CD4-positive, alpha-beta T cell treated with Interleukin-2 at 100 ng/mL for 4 hours (primary cell): Measurements from ENCODE around the gene HSP90B1.

Experiments used
- DNase-seq: peaks from one replicate; pipeline ENCODE4 v3.0.0-alpha.2; 2020; ENCODE audit warnings: low spot score

HSP90B1 gene

DNA sequence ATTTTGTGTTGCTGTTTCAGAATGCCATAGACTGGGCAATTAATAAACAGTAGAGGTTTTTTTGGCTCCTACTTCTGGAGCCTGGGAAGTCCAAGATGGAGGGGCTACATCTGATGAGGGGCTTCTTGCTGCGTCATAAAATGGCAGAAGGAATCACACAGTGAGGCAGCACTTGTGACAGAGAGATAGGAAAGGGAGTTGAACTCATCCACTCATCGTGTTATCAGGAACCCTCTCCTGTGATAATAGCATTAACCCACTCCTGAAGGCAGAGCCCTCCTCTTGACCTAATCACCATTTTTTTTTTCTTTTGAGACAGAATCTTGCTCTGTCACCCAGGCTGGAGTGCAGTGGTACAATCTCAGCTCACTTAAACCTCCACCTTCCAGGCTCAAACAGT is 45.2 kb downstream of the HSP90B1 start:
- DNase-seq = no peak

DNA sequence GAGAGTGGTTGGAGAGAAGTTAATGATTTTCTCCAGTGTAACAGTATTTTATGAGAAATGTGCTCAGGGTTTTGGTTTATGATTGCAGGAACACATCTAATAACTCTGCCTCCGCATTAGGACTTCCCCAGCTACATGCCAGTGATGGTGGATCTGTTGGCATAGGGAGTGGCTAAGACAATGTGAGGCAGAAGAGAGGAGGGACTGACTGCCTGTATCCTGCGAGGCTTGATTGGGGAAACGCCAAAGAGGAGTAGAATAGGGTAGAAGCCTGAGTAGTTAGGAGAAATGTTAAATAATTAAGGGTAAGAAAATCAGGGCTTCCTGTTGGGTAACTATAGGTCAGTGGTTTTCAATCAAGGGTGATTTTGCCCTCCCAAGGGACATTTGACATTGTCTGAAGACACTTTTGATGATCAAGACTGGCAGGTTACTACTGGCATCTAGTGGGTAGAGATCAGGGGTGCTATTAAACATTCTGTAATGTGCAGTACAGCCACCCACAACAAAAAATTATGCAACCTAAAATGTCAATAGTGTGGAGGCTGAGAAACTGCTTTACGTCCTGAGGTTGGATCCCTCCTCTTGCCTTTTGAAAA is 48.3 kb downstream of the HSP90B1 start:
- DNase-seq = no peak

GRCh38 chr12:103986829-103987228 is 56.6 kb downstream of the HSP90B1 start:
- no peak for DNase-seq

DNA sequence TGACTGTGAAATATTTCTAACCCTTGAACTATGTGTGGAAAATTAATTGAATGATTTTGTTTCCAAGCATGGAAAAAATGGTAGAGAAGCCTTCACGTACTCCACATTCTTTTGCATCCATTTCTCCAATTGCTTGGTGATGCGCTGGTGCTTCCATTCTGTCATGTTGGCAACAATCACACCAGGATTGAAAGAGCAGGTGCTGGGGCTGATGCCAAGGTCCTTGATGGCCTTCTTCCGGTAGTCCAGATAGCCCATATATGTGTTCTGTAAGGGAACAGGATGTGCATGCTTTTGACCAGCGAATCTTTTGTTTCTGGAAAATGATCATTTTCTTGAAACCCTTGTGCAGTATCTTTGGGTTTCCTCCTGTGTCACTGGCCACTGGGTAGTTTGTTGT is 64.0 kb downstream of the HSP90B1 start:
- no peak for DNase-seq

GRCh38 chr12:103996595-103996994 is 66.4 kb downstream of the HSP90B1 start:
- DNase-seq = no peak

DNA sequence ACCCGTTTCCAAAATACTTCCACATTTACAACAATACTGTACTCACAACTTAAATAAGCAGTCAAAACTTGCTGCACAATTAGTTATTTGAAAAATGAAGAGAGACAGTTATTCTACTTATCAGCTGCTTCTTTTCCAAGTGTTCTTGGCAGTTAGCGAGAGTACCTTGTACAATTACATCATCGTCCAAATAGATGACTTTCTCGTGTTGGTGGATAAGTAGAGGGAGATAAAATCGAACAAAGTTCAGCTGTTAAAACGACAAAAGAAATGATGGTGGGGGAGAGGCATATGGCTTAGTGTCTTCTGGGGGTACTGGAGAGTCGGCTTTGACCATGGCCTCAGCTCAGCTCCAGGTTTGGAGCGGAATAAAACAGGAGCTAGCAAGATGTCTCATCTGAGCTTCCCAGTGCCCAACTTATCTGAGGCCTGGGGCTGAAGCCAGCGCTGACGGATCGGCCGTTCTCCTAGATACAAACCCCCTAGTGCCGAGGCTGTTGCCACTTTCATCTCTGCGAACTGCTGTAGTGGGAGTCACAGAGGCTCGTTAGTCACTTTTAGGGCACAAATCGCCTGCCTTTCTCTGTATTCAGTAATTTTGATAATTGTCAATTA is 67.2 kb downstream of the HSP90B1 start:
- DNase-seq = no peak
